CD14-positive monocyte (primary cell): ENCODE data around the gene TRAF1. TPM values are rescaled to one million over a fixed set of nuclear protein-coding genes. Genes with fewer than 3 reads are reported as not detected.

ENCODE experiments used
- DNase-seq, 3 donors: peaks; one replicate each; pipeline ENCODE4 v3.0.0-alpha.2; 2011 to 2022
- H2AFZ ChIP-seq: 2 replicates; pipeline ENCODE4 v1.6.0; 2012; ENCODE audit warnings: mild to moderate bottlenecking, low read depth, low read length, inconsistent platforms; ENCODE audit not compliant: insufficient read depth, poor library complexity, severe bottlenecking
- H3K27ac ChIP-seq, 2 donors: 1 replicate in 1 of 2; 2 replicates in 1 of 2; pipeline ENCODE4 v1.5.1; 2012 to 2013; ENCODE audit warnings: low read length in 2 of 2, control low read depth in 1 of 2, inconsistent platforms in 1 of 2, low read depth in 1 of 2, mild to moderate bottlenecking in 1 of 2
- H3K27me3 ChIP-seq, 2 donors: one replicate each; pipeline versions ENCODE4 v1.6.0 to v1.6.1; 2011 to 2013; ENCODE audit warnings: low read length in 2 of 2; ENCODE audit not compliant: control insufficient read depth in 2 of 2, insufficient read depth in 2 of 2
- H3K36me3 ChIP-seq, 2 donors: replicated peaks in 1 of 2; 1 replicate in 1 of 2; 2 replicates in 1 of 2; pipeline versions ENCODE4 v1.5.1 to v1.6.1; 2012 to 2013; ENCODE audit warnings: low read length in 2 of 2, control low read depth in 1 of 2, inconsistent platforms in 1 of 2, mild to moderate bottlenecking in 1 of 2; ENCODE audit not compliant: insufficient read depth in 2 of 2, control insufficient read depth in 1 of 2
- H3K4me1 ChIP-seq, 2 donors: 1 replicate in 1 of 2; 2 replicates in 1 of 2; pipeline versions ENCODE4 v1.5.1 to v1.6.1; 2012 to 2013; ENCODE audit warnings: low read length in 2 of 2, control low read depth in 1 of 2, inconsistent platforms in 1 of 2, mild to moderate bottlenecking in 1 of 2, moderate library complexity in 1 of 2; ENCODE audit not compliant: insufficient read depth in 2 of 2, control insufficient read depth in 1 of 2
- H3K4me2 ChIP-seq: replicated peaks from 2 replicates; pipeline ENCODE3; 2012; ENCODE audit warnings: low read length, moderate library complexity, mild to moderate bottlenecking; ENCODE audit not compliant: poor library complexity, severe bottlenecking; ENCODE audit errors: extremely low read depth
- H3K4me3 ChIP-seq, 3 experiments: fragments of 200-600 bp in 1 of 3; sonication (generic) in 1 of 3; replicated peaks in 1 of 3; 1 replicate in 2 of 3; 2 replicates in 1 of 3; pipeline ENCODE4 v1.5.1; 2011 to 2013; ENCODE audit warnings: low read length in 3 of 3, mild to moderate bottlenecking in 3 of 3, control low read depth in 2 of 3, low read depth in 2 of 3, inconsistent platforms in 1 of 3, moderate library complexity in 1 of 3
- H3K79me2 ChIP-seq: 2 replicates; pipeline ENCODE4 v1.6.0; 2012; ENCODE audit warnings: mild to moderate bottlenecking, control low read depth, inconsistent platforms, low read length, moderate library complexity; ENCODE audit not compliant: insufficient read depth
- H3K9ac ChIP-seq: 2 replicates; pipeline ENCODE4 v1.6.0; 2017; ENCODE audit warnings: low read length, mild to moderate bottlenecking; ENCODE audit not compliant: insufficient read depth, poor library complexity, severe bottlenecking
- H3K9me3 ChIP-seq, 2 donors: replicated peaks in 1 of 2; 1 replicate in 1 of 2; 2 replicates in 1 of 2; pipeline versions ENCODE4 v1.5.1 to v1.6.1; 2012 to 2013; ENCODE audit warnings: low read length in 2 of 2, control low read depth in 1 of 2; ENCODE audit not compliant: control insufficient read depth in 1 of 2, insufficient read depth in 1 of 2
- H4K20me1 ChIP-seq: 2 replicates; pipeline ENCODE4 v1.6.0; 2012; ENCODE audit warnings: mild to moderate bottlenecking, low read length, control low read depth, moderate library complexity; ENCODE audit not compliant: insufficient read depth
- H3K27ac Mint-ChIP-seq, 7 donors: one replicate each; pipeline ENCODE4 v1.8.0; 2020; ENCODE audit warnings: mild to moderate bottlenecking in 7 of 7, mixed read lengths in 7 of 7, moderate library complexity in 6 of 7, inconsistent platforms in 2 of 7
- H3K27me3 Mint-ChIP-seq, 3 donors: one replicate each; pipeline ENCODE4 v1.8.0; 2021 to 2022; ENCODE audit warnings: low read depth in 3 of 3, mild to moderate bottlenecking in 3 of 3, mixed read lengths in 3 of 3, moderate library complexity in 3 of 3, inconsistent platforms in 1 of 3
- H3K36me3 Mint-ChIP-seq, 2 donors: one replicate each; pipeline ENCODE4 v1.8.0; 2020; ENCODE audit warnings: mixed read lengths in 2 of 2, inconsistent platforms in 1 of 2, mild to moderate bottlenecking in 1 of 2
- H3K4me1 Mint-ChIP-seq: one replicate; pipeline ENCODE4 v1.8.0; 2020; ENCODE audit warnings: mild to moderate bottlenecking, mixed read lengths
- H3K4me3 Mint-ChIP-seq, 2 donors: one replicate each; pipeline ENCODE4 v1.8.0; 2020; ENCODE audit warnings: mild to moderate bottlenecking in 2 of 2, mixed read lengths in 2 of 2, moderate library complexity in 1 of 2
- H3K9me3 Mint-ChIP-seq, 7 donors: one replicate each; pipeline ENCODE4 v1.8.0; 2020 to 2022; ENCODE audit warnings: mixed read lengths in 7 of 7, mild to moderate bottlenecking in 6 of 7, moderate library complexity in 6 of 7, inconsistent platforms in 2 of 7
- WGBS: methylation state at CpG from one replicate; pipeline ENCODE4 v1.1.5; 2013; ENCODE audit warnings: missing lambda C conversion rate; ENCODE audit not compliant: insufficient coverage; 5-methylcytosine and 5-hydroxymethylcytosine counted together
- intact Hi-C, 2 donors: fragments of 100-400 bp; cut with micrococcal nuclease; formaldehyde crosslinking; loops; one replicate each; pipeline versions ENCODE4 v1.15.0 to v1.15.1; 2023
- polyA plus RNA-seq, 3 donors: library from polyadenylated mRNA; depleted of rRNA in 1 of 3; unstranded in 2 of 3; stranded (reverse) in 1 of 3; fragments of 300-500 nt in 2 of 3; fragments of >200 nt in 1 of 3; fragmentation: Illumina TruSeq in 2 of 3; gene quantifications; 1 replicate in 2 of 3; 2 replicates in 1 of 3; pipeline ENCODE4 v1.2.3, GENCODE V29; 2012 to 2021
- TF ChIP-seq, protein P1 (sequence below): fragments of 200-600 bp; IDR thresholded peaks from one replicate; pipeline ENCODE4 v1.8.0; 2022; ENCODE audit warnings: antibody characterized with exemption, mild to moderate bottlenecking

TRAF1 gene
- polyA plus RNA-seq, 3 donors, result 0.15 to 22.8 (median 0.74) TPM

DNA sequence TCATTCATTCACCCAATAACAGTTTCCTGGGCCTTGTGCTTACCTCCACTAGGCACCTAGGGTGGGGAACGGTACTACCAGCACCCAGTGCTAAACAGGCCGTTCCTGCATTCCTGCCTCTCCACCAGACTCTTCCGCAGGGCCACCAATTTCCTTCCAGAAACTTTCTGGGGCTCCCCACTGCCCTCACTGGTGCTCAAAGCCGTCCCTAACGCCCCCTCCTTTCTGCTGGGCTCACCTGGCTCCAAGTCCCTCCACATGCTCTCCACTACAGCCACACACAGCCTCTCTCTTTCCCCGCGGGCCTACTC, 51.0 kb downstream of the TRAF1 start:
- peaks cover 29 to 33% of the 10 kb centered on the region in 2 donors for H3K4me1 ChIP-seq
- peak overlapping the region; percentile 82 to 91 for H3K4me3 Mint-ChIP-seq
- peaks cover 53% of the 10 kb centered on the region for H3K79me2 ChIP-seq
- peak overlapping the region; percentile 80 for H2AFZ ChIP-seq
- TF ChIP-seq, protein P1, sequence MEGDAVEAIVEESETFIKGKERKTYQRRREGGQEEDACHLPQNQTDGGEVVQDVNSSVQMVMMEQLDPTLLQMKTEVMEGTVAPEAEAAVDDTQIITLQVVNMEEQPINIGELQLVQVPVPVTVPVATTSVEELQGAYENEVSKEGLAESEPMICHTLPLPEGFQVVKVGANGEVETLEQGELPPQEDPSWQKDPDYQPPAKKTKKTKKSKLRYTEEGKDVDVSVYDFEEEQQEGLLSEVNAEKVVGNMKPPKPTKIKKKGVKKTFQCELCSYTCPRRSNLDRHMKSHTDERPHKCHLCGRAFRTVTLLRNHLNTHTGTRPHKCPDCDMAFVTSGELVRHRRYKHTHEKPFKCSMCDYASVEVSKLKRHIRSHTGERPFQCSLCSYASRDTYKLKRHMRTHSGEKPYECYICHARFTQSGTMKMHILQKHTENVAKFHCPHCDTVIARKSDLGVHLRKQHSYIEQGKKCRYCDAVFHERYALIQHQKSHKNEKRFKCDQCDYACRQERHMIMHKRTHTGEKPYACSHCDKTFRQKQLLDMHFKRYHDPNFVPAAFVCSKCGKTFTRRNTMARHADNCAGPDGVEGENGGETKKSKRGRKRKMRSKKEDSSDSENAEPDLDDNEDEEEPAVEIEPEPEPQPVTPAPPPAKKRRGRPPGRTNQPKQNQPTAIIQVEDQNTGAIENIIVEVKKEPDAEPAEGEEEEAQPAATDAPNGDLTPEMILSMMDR, result no peak
- H3K4me1 Mint-ChIP-seq, result peaks cover 46% of the 10 kb centered on the region
- 29% methylated on average over 4 of the region's 7 CpGs for WGBS
- peaks cover 0 to 2% (median 1%) of the 10 kb centered on the region in 3 donors for H3K27me3 Mint-ChIP-seq
- peak overlapping the region; percentile 78 for H3K9ac ChIP-seq
- DNase-seq, result no peak
- peak overlapping the region; percentile 83 for H3K4me2 ChIP-seq
- H3K27ac ChIP-seq, result peak overlapping the region; percentile 68 to 85
- H3K36me3 Mint-ChIP-seq, result peaks cover 36 to 40% of the 10 kb centered on the region in 2 donors
- peak overlapping the region; percentile 57 to 97 (median 85) for H3K4me3 ChIP-seq
- H3K36me3 ChIP-seq, result peaks cover 16 to 34% of the 10 kb centered on the region in 2 donors
- intact Hi-C loops, result loop anchor here in 1 of 2 donors (5.0 kb wide), 1 partner anchor 52 kb away; the partner anchor contains the start of gene TRAF1
- H3K27ac Mint-ChIP-seq, result peak overlapping the region; percentile 84 to 95 (median 92)
- peaks cover 0 to 2% (median 0%) of the 10 kb centered on the region in 7 donors for H3K9me3 Mint-ChIP-seq
- no peaks in the 10 kb centered on the region for H3K9me3 ChIP-seq
- H3K27me3 ChIP-seq, result no peaks in the 10 kb centered on the region
- no peaks in the 10 kb centered on the region for H4K20me1 ChIP-seq

DNA sequence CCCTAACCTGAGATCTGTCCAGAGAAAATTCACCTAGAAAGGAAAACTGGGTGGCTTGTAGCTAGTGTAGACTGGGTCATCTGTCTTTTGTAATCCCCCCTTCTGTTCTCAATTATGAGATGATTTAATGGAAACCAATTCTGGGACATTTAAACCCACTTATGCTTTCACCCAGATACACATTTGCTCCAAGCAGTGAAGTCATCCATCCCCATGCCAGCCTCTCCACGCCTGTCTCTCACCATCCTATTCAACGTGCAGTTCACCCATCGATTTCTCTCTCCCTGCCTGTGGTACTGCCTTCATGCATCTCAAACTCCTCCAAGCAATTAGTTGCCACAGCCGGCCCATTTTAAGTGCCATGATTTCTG, 51.4 kb downstream of the TRAF1 start:
- H3K9me3 Mint-ChIP-seq, result peaks cover 0 to 2% (median 0%) of the 10 kb centered on the region in 7 donors
- H2AFZ ChIP-seq, result peak overlapping the region; percentile 80
- peak overlapping the region in 6 of 7 donors; percentile 84 to 95 (median 92) for H3K27ac Mint-ChIP-seq
- TF ChIP-seq, protein P1, result no peak
- DNase-seq, result no peak
- no peaks in the 10 kb centered on the region for H3K9me3 ChIP-seq
- H3K4me1 ChIP-seq, result peaks cover 32 to 37% of the 10 kb centered on the region in 2 donors
- intact Hi-C loops, result loop anchor here in 1 of 2 donors (5.0 kb wide), 1 partner anchor 52 kb away; the partner anchor contains the start of gene TRAF1
- H3K4me3 ChIP-seq, result peak overlapping the region in 1 of 3 experiments; percentile 85
- H3K9ac ChIP-seq, result no peak overlapping the region
- 76% methylated on average over 4 of the region's 4 CpGs for WGBS
- peak overlapping the region; percentile 68 to 85 for H3K27ac ChIP-seq
- peak overlapping the region; percentile 83 for H3K4me2 ChIP-seq
- H3K4me1 Mint-ChIP-seq, result peaks cover 48% of the 10 kb centered on the region
- peaks cover 0 to 2% (median 1%) of the 10 kb centered on the region in 3 donors for H3K27me3 Mint-ChIP-seq
- H3K4me3 Mint-ChIP-seq, result peak overlapping the region; percentile 82 to 91
- H3K36me3 Mint-ChIP-seq, result peaks cover 36 to 43% of the 10 kb centered on the region in 2 donors
- no peaks in the 10 kb centered on the region for H4K20me1 ChIP-seq
- peaks cover 16 to 34% of the 10 kb centered on the region in 2 donors for H3K36me3 ChIP-seq
- no peaks in the 10 kb centered on the region for H3K27me3 ChIP-seq
- peaks cover 53% of the 10 kb centered on the region for H3K79me2 ChIP-seq
